GM12801 (cell line): Measurements from ENCODE around the gene BSND.

ENCODE experiments used
- CTCF ChIP-seq: IDR thresholded peaks from one replicate; pipeline ENCODE4 v1.5.1; 2011; ENCODE audit warnings: control low read depth; ENCODE audit not compliant: insufficient read length; ENCODE audit errors: extremely low read depth

Gene BSND

GRCh38 chr1:54989473-54989872 is 9.3 kb upstream of the BSND start:
- TF ChIP-seq CTCF = no peak

GRCh38 chr1:54989968-54990810 is 8.5 kb upstream of the BSND start:
- TF ChIP-seq CTCF = no peak

GRCh38 chr1:54990916-54991315 is 7.8 kb upstream of the BSND start:
- TF ChIP-seq CTCF = no peak

- TF ChIP-seq CTCF = no peak
These were observed 6.8 kb upstream of the BSND start for GRCh38 chr1:54991939-54992338.

- no peak for TF ChIP-seq CTCF
These were observed 5.6 kb upstream of the BSND start for GRCh38 chr1:54993140-54993539.

GRCh38 chr1:54994355-54994990 is 4.3 kb upstream of the BSND start:
- no peak for TF ChIP-seq CTCF

- no peak for TF ChIP-seq CTCF
These were observed 3.5 kb upstream of the BSND start for GRCh38 chr1:54995013-54995760.
